A549 (cell line): Measurements from ENCODE around the gene TSPAN14.

Source experiments
- CTCF ChIP-seq: fragments of >200 bp; sonication (Bioruptor Twin); formaldehyde crosslinking; IDR thresholded peaks from 3 replicates; pipeline ENCODE4 v1.5.1; 2016
- ELK1 ChIP-seq: fragments of 150-350 bp; IDR thresholded peaks from 2 replicates; pipeline ENCODE4 v1.6.1; 2014; ENCODE audit warnings: low read depth, mild to moderate bottlenecking, low read length
- EP300 ChIP-seq, 2 experiments: fragments of >200 bp; sonication (Bioruptor Twin); formaldehyde crosslinking; IDR thresholded peaks; 2 replicates in 1 of 2; 3 replicates in 1 of 2; pipeline ENCODE4 v1.6.1; 2016 to 2017
- PBX3 ChIP-seq: IDR thresholded peaks from 2 replicates; pipeline ENCODE4 v1.6.1; 2012
- POLR2A ChIP-seq: IDR thresholded peaks from 2 replicates; pipeline ENCODE4 v1.6.1; 2012; ENCODE audit warnings: mild to moderate bottlenecking, low read length

GRCh38 chr10:80506189-80506575 is 52.1 kb downstream of the TSPAN14 start:
- TF ChIP-seq ELK1 (no peak), POLR2A (no peak), PBX3 (no peak; the same call in 1 of the 2 replicates), EP300 (IDR thresholded peaks at IDR 0.05) (peak; percentile 92), CTCF (no peak)
